Urinary bladder (tissue), 4 donors: Measurements from ENCODE around the gene GRAMD4. TPM values are rescaled to one million over a fixed set of nuclear protein-coding genes. Genes with fewer than 3 reads are reported as not detected.

Experiments
- DNase-seq: peaks from one replicate; pipeline ENCODE4 v3.0.0-alpha.2; 2015; ENCODE audit errors: extremely low spot score
- H3K27ac ChIP-seq: one replicate; pipeline ENCODE4 v1.5.1; 2013; ENCODE audit warnings: low read depth, mild to moderate bottlenecking, moderate library complexity
- H3K36me3 ChIP-seq: one replicate; pipeline ENCODE4 v1.6.1; 2013; ENCODE audit warnings: mild to moderate bottlenecking, moderate library complexity; ENCODE audit not compliant: insufficient read depth
- H3K4me1 ChIP-seq: one replicate; pipeline ENCODE4 v1.6.1; 2013; ENCODE audit warnings: mild to moderate bottlenecking, moderate library complexity; ENCODE audit not compliant: insufficient read depth
- H3K4me3 ChIP-seq: one replicate; pipeline ENCODE4 v1.5.1; 2013; ENCODE audit warnings: low read depth, low read length
- WGBS: extraction: QIAGEN DNeasy Blood & Tissue Kit; methylation state at CpG from one replicate; pipeline ENCODE4 v1.1.7; 2013; 5-methylcytosine and 5-hydroxymethylcytosine counted together
- polyA plus RNA-seq: library from polyadenylated mRNA; stranded (reverse); fragments of 200-250 nt; gene quantifications from one replicate; pipeline ENCODE4 v1.2.3, GENCODE V29; 2013
- total RNA-seq: library from RNA; depleted of rRNA; stranded (reverse); fragments of >200 nt; gene quantifications from one replicate; pipeline ENCODE4 v1.2.3, GENCODE V29; 2014
- donor health status: healthy with polysubstance abuse.
- donor health status: healthy.

The GRAMD4 gene
- total and polyA plus RNA-seq, 2 donors, result 10.9 to 13.1 TPM

GRCh38 chr22:46708766-46709330 is 88.7 kb downstream of the GRAMD4 start:
- H3K4me3 ChIP-seq, result no peak overlapping the region
- no peaks in the 10 kb centered on the region for H3K4me1 ChIP-seq
- no peaks in the 10 kb centered on the region for H3K36me3 ChIP-seq
- H3K27ac ChIP-seq, result no peak overlapping the region
- 96% methylated on average over 17 of the region's 17 CpGs for WGBS
- DNase-seq, result no peak

GRCh38 chr22:46710806-46711205 is 90.6 kb downstream of the GRAMD4 start:
- H3K36me3 ChIP-seq, result no peaks in the 10 kb centered on the region
- 90% methylated on average over 11 of the region's 11 CpGs for WGBS
- no peak overlapping the region for H3K27ac ChIP-seq
- no peak overlapping the region for H3K4me3 ChIP-seq
- no peak for DNase-seq
- no peaks in the 10 kb centered on the region for H3K4me1 ChIP-seq

DNA sequence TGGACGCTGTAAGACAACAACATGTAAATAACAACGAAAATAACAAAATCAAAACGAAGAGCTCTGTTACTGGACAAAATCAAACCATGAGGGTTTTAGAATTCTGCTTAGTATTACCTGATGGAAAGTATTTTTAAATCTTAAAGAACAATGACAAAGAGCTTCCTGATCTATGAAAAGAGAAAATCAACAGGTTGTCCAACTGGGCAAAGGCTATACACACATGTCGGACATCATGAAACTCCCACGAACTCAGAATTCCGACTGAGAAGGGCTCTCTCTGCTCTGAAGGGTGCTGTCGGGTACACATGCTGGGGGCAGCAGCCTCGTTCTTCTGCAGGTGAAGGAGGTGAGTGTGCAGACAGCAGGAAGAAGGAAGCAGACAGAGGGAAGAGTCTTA is 92.1 kb downstream of the GRAMD4 start:
- no peaks in the 10 kb centered on the region for H3K36me3 ChIP-seq
- no peak for DNase-seq
- WGBS, result 96% methylated on average over 8 of the region's 8 CpGs
- H3K4me3 ChIP-seq, result no peak overlapping the region
- no peaks in the 10 kb centered on the region for H3K4me1 ChIP-seq
- H3K27ac ChIP-seq, result no peak overlapping the region

DNA sequence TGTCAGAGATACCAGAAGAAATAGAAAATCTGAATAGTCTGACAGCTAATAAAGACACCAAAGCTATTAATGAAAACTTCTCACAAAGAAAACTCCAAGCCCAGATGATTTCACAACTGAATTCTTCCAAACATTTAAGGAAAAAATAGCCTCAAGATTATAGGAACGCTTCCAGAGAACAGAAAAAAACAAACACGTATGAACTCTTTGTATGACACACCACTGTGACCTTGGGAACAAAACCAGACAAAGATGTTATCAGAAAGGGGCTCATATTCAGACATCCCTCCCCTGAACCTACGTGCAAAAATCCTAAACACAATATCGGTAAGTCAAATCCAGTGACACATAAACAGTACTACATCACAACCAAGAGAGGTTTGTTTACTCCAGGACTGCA is 94.4 kb downstream of the GRAMD4 start:
- no peak for DNase-seq
- Histone ChIP-seq H3K36me3 (no peaks in the 10 kb centered on the region), H3K27ac (no peak overlapping the region), H3K4me1 (no peaks in the 10 kb centered on the region), H3K4me3 (no peak overlapping the region)
- WGBS, result 52% methylated on average over 4 of the region's 4 CpGs

GRCh38 chr22:46719921-46720320 is 99.7 kb downstream of the GRAMD4 start:
- Histone ChIP-seq H3K4me1 (no peaks in the 10 kb centered on the region), H3K27ac (no peak overlapping the region), H3K4me3 (no peak overlapping the region), H3K36me3 (no peaks in the 10 kb centered on the region)
- DNase-seq, result no peak
- WGBS, result 94% methylated on average over 11 of the region's 11 CpGs

DNA sequence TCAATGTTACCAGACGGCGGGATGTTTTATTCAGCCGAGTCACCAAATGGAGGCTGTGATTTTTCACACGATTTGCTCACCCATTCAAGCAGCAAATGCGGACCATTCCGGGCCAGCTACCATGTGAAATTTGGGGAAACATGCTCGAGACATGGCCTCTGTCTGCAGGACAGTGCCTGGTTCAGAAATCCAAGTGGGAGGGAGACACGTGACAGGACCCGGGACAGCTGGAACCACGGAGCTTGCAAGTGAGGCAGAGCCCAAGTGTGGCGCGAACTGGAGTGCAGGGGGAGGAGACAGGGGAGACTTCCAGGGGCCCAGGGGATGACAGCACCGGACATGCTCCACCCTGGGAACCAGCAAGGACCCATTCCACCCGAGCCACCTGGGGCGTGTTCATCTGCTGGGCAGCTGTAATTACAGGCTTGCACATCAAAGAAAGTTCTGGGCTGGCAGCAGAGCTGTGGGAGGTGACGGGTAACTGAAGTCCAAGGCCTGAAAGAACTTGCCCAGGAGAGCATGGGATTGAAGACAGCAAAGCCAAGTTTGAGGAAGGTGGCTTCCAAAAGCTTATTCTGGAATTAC is 101.4 kb downstream of the GRAMD4 start:
- H3K4me3 ChIP-seq, result no peak overlapping the region
- H3K27ac ChIP-seq, result no peak overlapping the region
- DNase-seq, result no peak
- no peaks in the 10 kb centered on the region for H3K36me3 ChIP-seq
- no peaks in the 10 kb centered on the region for H3K4me1 ChIP-seq
- WGBS, result 82% methylated on average over 16 of the region's 16 CpGs

- whole genome bisulfite sequencing, result 95% methylated on average over 9 of the region's 9 CpGs
- Histone ChIP-seq H3K36me3 (no peaks in the 10 kb centered on the region), H3K4me1 (no peaks in the 10 kb centered on the region), H3K27ac (no peak overlapping the region), H3K4me3 (no peak overlapping the region)
- no peak for DNase-seq
Measured at GRCh38 chr22:46723882-46724281, 103.7 kb downstream of the GRAMD4 start.

- DNase-seq, result no peak
- no peak overlapping the region for H3K27ac ChIP-seq
Measured at GRCh38 chr22:46725096-46725495, 104.9 kb downstream of the GRAMD4 start.

GRCh38 chr22:46726066-46726985 is 106.1 kb downstream of the GRAMD4 start:
- DNase-seq, result no peak
- Histone ChIP-seq H3K27ac (no peak overlapping the region), H3K4me1 (no peaks in the 10 kb centered on the region), H3K36me3 (no peaks in the 10 kb centered on the region), H3K4me3 (no peak overlapping the region)
- 80% methylated on average over 38 of the region's 38 CpGs for WGBS

More at GRCh38 chr22:46725096-46725495, 104.9 kb downstream of the GRAMD4 start:
- H3K4me1 ChIP-seq, result no peaks in the 10 kb centered on the region
- no peaks in the 10 kb centered on the region for H3K36me3 ChIP-seq
- no peak overlapping the region for H3K4me3 ChIP-seq
- WGBS, result 93% methylated on average over 18 of the region's 18 CpGs

DNA sequence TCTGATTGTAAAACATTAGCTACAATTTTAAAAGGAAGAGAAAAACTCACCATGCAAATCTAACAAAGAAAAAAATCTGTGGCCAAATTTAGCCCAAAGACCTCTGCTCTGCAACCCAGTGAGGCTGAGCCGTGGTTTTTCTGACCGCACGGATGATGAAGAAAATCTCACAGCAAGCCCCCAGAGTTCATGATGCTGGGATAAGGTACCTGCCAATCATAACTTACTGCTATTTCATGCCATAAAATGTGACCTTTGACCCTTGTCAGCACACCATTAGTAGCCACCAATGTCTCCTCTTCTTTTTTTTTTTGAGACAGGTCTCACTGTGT is 106.8 kb downstream of the GRAMD4 start:
- WGBS, result 94% methylated on average over 3 of the region's 3 CpGs
- Histone ChIP-seq H3K4me1 (no peaks in the 10 kb centered on the region), H3K27ac (no peak overlapping the region), H3K36me3 (no peaks in the 10 kb centered on the region), H3K4me3 (no peak overlapping the region)
- DNase-seq, result no peak

DNA sequence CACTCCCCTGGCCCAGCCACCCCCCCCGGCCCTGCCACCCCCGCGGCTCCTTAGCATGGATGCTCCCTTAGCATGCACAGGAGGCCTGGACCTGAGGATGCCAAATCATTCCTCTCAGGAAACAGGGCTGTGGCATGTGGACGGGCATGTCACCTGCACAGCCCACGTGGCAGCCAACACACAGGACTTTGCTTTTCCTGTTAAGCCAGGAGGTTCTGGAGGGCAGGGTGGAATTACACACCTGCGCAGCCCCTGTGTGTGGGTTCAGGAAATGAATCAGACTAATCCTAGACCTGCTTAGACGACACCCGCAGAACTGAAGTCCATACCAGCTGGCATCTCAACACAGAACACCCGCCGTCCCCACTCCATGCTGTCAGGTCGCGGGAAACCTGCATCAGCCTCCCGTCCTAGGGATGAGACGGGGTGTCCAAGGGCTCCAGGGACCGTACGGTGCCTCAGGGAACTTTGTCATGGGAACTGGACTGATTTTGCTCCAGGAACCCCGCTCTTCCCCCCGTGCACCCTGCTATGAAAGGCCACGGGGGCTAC is 107.7 kb downstream of the GRAMD4 start:
- WGBS, result 90% methylated on average over 19 of the region's 19 CpGs
- no peak overlapping the region for H3K4me3 ChIP-seq
- DNase-seq, result no peak
- H3K27ac ChIP-seq, result no peak overlapping the region
- no peaks in the 10 kb centered on the region for H3K4me1 ChIP-seq
- H3K36me3 ChIP-seq, result no peaks in the 10 kb centered on the region

- H3K4me1 ChIP-seq, result no peaks in the 10 kb centered on the region
- no peak overlapping the region for H3K27ac ChIP-seq
- no peak for DNase-seq
- WGBS, result 87% methylated on average over 11 of the region's 11 CpGs
- no peaks in the 10 kb centered on the region for H3K36me3 ChIP-seq
- no peak overlapping the region for H3K4me3 ChIP-seq
Measured at GRCh38 chr22:46728470-46728869, 108.3 kb downstream of the GRAMD4 start.
